NT2/D1 (cell line): ENCODE data around the gene NDUFB7.

ENCODE experiments used
- SUZ12 ChIP-seq: IDR thresholded peaks from 2 replicates; pipeline ENCODE4 v1.6.1; 2011; ENCODE audit not compliant: insufficient read length, insufficient read depth; ENCODE audit errors: extremely low read depth
- YY1 ChIP-seq: IDR thresholded peaks from 2 replicates; pipeline ENCODE4 v1.6.1; 2011; ENCODE audit not compliant: insufficient read length, insufficient read depth
- ZNF274 ChIP-seq: IDR thresholded peaks from 2 replicates; pipeline ENCODE4 v1.6.1; 2011; ENCODE audit warnings: mild to moderate bottlenecking, low read depth, low read length

DNA sequence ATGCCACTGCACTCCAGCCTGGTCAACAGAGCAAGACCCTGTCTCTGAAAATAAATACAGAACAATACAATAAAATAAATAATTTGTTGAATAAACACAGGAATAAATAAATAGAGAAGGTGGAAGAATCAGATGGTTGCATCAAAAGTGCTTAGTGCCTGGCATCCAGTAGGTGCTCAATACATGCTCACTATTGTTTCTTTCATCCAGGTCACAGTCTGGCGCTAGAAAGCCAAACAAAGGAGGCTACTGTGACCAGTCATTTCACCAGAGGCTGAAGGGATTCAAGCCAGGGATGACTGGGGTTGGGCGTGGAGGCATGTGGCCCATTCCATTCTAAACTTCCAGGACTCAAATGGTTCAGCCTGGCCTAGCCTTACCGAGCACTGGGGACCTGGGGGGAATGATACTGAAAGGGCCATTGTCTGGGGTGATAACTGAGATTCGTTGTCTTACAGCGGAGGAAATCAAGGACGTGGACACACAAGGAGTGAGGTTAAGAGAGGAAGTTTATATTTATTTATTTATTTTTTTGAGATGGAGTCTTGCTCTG lies 3.6 kb upstream of the NDUFB7 start:
- TF ChIP-seq YY1 (no peak), ZNF274 (no peak), SUZ12 (no peak)
